Osteocyte (in vitro differentiated cells): ENCODE measurements around the gene DIRAS3. TPM values are rescaled to one million over a fixed set of nuclear protein-coding genes. Genes with fewer than 3 reads are reported as not detected.
"Not testable (repeated sequence)": the region's sequence is repeated elsewhere in the genome, so short reads cannot be mapped to it uniquely, and the experiment has no call there.

Experiments used
- DNase-seq: peaks from one replicate; pipeline ENCODE4 v3.0.0; 2021; ENCODE audit warnings: mixed read lengths; ENCODE audit not compliant: unreplicated experiment; ENCODE audit errors: extremely low spot score
- H3K27ac Mint-ChIP-seq: one replicate; pipeline ENCODE4 v1.8.0; 2021; ENCODE audit warnings: mild to moderate bottlenecking, mixed read lengths; ENCODE audit not compliant: unreplicated experiment
- H3K27me3 Mint-ChIP-seq: one replicate; pipeline ENCODE4 v1.8.0; 2021; ENCODE audit warnings: mixed read lengths; ENCODE audit not compliant: unreplicated experiment
- H3K36me3 Mint-ChIP-seq: one replicate; pipeline ENCODE4 v1.8.0; 2021; ENCODE audit warnings: mixed read lengths; ENCODE audit not compliant: unreplicated experiment
- H3K4me1 Mint-ChIP-seq: one replicate; pipeline ENCODE4 v1.8.0; 2021; ENCODE audit warnings: mixed read lengths; ENCODE audit not compliant: unreplicated experiment
- H3K4me3 Mint-ChIP-seq: one replicate; pipeline ENCODE4 v1.8.0; 2021; ENCODE audit warnings: mild to moderate bottlenecking, moderate library complexity, mixed read lengths; ENCODE audit not compliant: unreplicated experiment
- H3K9me3 Mint-ChIP-seq: one replicate; pipeline ENCODE4 v1.8.0; 2021; ENCODE audit warnings: mixed read lengths; ENCODE audit not compliant: unreplicated experiment
- total RNA-seq: library from RNA; stranded (reverse); gene quantifications from 2 replicates; pipeline ENCODE4 v1.2.1, GENCODE V29; 2021
- TF ChIP-seq, protein P1 (sequence below): fragments of 200-600 bp; sonication (generic); IDR thresholded peaks from 2 replicates; pipeline ENCODE4 v1.5.0; 2021; ENCODE audit warnings: antibody characterized with exemption, mild to moderate bottlenecking, moderate library complexity

The DIRAS3 gene
- total RNA-seq, 1 donor from 2014 or later: 1.4 TPM

DNA sequence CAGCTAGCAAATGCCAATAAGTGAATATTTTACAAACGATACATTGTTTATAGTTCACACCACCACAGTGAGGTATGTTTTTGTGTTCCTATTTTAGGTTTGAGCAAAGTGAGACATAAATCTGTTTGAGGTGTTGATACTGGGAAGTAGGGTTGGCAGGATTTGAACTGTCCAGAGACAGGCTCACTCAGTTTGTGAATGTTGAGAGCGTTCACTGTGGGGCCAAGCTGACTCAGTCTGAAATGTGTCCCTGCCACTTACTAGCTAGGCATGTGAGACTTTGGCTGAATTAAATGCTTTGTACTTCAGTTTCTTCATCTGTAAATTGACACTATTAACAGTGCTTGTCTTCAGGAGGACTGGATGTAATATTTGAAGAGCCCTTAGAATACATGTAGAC is 35.1 kb downstream of the DIRAS3 start:
- Mint-ChIP-seq H3K9me3 (no peaks in the 10 kb centered on the region), H3K27ac (no peak overlapping the region), H3K4me3 (no peak overlapping the region), H3K27me3 (no peaks in the 10 kb centered on the region), H3K4me1 (no peaks in the 10 kb centered on the region), H3K36me3 (no peaks in the 10 kb centered on the region)
- DNase-seq: no peak
- TF ChIP-seq, protein P1, sequence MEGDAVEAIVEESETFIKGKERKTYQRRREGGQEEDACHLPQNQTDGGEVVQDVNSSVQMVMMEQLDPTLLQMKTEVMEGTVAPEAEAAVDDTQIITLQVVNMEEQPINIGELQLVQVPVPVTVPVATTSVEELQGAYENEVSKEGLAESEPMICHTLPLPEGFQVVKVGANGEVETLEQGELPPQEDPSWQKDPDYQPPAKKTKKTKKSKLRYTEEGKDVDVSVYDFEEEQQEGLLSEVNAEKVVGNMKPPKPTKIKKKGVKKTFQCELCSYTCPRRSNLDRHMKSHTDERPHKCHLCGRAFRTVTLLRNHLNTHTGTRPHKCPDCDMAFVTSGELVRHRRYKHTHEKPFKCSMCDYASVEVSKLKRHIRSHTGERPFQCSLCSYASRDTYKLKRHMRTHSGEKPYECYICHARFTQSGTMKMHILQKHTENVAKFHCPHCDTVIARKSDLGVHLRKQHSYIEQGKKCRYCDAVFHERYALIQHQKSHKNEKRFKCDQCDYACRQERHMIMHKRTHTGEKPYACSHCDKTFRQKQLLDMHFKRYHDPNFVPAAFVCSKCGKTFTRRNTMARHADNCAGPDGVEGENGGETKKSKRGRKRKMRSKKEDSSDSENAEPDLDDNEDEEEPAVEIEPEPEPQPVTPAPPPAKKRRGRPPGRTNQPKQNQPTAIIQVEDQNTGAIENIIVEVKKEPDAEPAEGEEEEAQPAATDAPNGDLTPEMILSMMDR: no peak

- no peak overlapping the region for H3K27ac Mint-ChIP-seq
- no peak overlapping the region for H3K4me3 Mint-ChIP-seq
- no peak for DNase-seq
- TF ChIP-seq, protein P1: no peak
- no peaks in the 10 kb centered on the region for H3K9me3 Mint-ChIP-seq
- H3K4me1 Mint-ChIP-seq: no peaks in the 10 kb centered on the region
- no peaks in the 10 kb centered on the region for H3K27me3 Mint-ChIP-seq
- H3K36me3 Mint-ChIP-seq: no peaks in the 10 kb centered on the region
Observed at GRCh38 chr1:68013351-68013750, 37.1 kb downstream of the DIRAS3 start.

DNA sequence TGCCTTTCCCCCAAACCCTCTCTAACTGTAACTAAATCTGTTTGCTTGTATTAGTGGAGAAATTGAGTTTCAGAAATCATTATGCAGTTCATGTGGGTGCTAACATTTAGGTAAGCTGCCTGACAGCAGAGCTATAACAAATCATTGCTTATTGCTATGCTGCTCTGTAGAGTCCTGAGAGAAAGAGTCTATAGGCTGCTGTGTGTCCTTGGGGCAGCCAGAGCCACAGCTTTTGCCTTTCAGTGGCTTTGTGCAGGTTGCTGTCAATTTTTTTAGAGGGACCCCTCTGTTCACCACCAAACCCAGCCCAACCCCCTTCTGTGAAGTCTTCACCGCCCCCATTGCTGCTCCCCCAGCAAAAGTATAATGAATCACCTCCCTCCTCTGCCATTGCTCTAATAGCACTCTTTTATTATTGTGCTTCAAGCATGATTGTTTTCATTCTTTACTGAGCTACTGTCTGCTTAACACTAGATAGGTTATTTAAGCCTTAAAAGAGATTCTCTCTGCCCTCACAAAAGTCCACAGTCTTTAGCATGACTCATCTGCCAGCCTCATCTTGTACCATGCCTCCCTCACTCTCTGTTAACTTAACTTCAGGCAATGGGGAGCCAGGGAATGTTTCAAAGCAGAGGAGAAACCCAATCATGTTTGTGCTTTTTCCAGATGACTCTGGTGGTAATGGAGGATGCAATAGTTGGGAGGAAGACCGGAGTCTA is 38.6 kb downstream of the DIRAS3 start:
- H3K4me1 Mint-ChIP-seq: no peaks in the 10 kb centered on the region
- TF ChIP-seq, protein P1: no peak
- no peak overlapping the region for H3K4me3 Mint-ChIP-seq
- no peak overlapping the region for H3K27ac Mint-ChIP-seq
- no peaks in the 10 kb centered on the region for H3K36me3 Mint-ChIP-seq
- no peak for DNase-seq
- H3K9me3 Mint-ChIP-seq: peaks cover 6% of the 10 kb centered on the region
- no peaks in the 10 kb centered on the region for H3K27me3 Mint-ChIP-seq

DNA sequence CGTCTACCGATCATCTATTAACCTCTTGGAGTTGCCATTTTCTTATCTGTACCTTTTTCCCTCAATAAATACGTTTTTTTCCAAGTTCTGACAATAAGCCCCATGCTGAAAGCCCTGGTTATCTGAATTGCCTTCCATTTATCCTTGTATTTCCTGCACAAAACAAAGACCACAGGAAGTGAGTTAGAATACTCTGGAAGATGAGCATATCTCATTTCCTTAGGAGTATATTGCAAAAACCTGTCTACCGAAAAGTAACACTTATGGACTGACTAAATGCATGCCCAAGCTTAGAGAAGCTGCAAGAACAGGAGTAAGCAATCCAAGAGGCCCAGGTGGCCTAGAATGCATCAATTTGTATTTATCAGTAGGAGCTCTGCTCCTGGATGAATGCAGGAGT is 39.9 kb downstream of the DIRAS3 start:
- peaks cover 13% of the 10 kb centered on the region for H3K9me3 Mint-ChIP-seq
- no peak overlapping the region for H3K27ac Mint-ChIP-seq
- no peaks in the 10 kb centered on the region for H3K4me1 Mint-ChIP-seq
- H3K4me3 Mint-ChIP-seq: no peak overlapping the region
- H3K36me3 Mint-ChIP-seq: no peaks in the 10 kb centered on the region
- no peak for DNase-seq
- TF ChIP-seq, protein P1: no peak
- no peaks in the 10 kb centered on the region for H3K27me3 Mint-ChIP-seq

DNA sequence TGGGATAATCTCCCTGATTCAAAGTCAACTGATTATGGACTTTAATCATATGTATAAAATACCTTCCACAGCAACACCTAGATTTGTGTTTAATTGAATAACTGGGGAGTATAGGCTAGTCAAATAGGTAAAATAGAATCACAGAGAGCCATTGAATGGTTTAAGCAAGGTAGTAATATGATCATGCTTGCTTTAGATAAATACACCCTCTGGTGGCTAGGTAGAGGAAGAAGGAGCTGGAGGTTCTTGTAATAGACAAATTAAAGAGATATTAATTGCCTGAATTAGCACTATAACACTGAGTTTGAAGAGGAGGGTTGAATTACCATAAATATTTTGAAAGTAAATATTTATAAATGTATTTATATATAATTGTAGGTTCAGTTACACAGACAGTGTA is 40.3 kb downstream of the DIRAS3 start:
- DNase-seq: no peak
- no peaks in the 10 kb centered on the region for H3K4me1 Mint-ChIP-seq

GRCh38 chr1:68003626-68004025 is 46.8 kb downstream of the DIRAS3 start:
- DNase-seq, H3K36me3 Mint-ChIP-seq, H3K27me3 Mint-ChIP-seq, H3K4me3 Mint-ChIP-seq, H3K27ac Mint-ChIP-seq, H3K4me1 Mint-ChIP-seq: not testable (repeated sequence)
- peaks cover 35% of the 10 kb centered on the region for H3K9me3 Mint-ChIP-seq

More for the DNA sequence above, 40.3 kb downstream of the DIRAS3 start:
- Mint-ChIP-seq H3K27ac (no peak overlapping the region), H3K36me3 (no peaks in the 10 kb centered on the region), H3K27me3 (no peaks in the 10 kb centered on the region), H3K9me3 (peaks cover 13% of the 10 kb centered on the region), H3K4me3 (no peak overlapping the region)
- TF ChIP-seq, protein P1: peak; percentile 48
